MM.1S (cell line): ENCODE measurements around the gene TYSND1.
A peak's percentile ranks its signal among the peaks of the same experiment; 100 is the strongest.
"Not testable (repeated sequence)": the region's sequence is repeated elsewhere in the genome, so short reads cannot be mapped to it uniquely, and the experiment has no call there.

Source experiments
- DNase-seq: peaks from one replicate; pipeline ENCODE4 v3.0.0-alpha.2; 2015
- H2AFZ ChIP-seq: fragments of 300-600 bp; sonication (generic); 2 replicates; pipeline ENCODE4 v1.6.0; 2016; ENCODE audit warnings: antibody characterized with exemption, low read length
- H3F3A ChIP-seq: fragments of 300-600 bp; sonication (generic); 2 replicates; pipeline ENCODE4 v1.6.1; 2016; ENCODE audit warnings: mild to moderate bottlenecking, antibody characterized with exemption, low read length, moderate library complexity, mixed read lengths; ENCODE audit not compliant: insufficient read depth
- H3K27ac ChIP-seq: fragments of 300-600 bp; sonication (generic); 2 replicates; pipeline ENCODE4 v1.5.1; 2016; ENCODE audit warnings: mild to moderate bottlenecking, low read length
- H3K27me3 ChIP-seq: fragments of 300-600 bp; sonication (generic); replicated peaks from 2 replicates; pipeline ENCODE4 v1.6.0; 2016; ENCODE audit warnings: low read length; ENCODE audit not compliant: insufficient read depth
- H3K36me3 ChIP-seq: fragments of 300-600 bp; sonication (generic); replicated peaks from 2 replicates; pipeline ENCODE4 v1.6.1; 2016; ENCODE audit warnings: mild to moderate bottlenecking, low read length, mixed read lengths; ENCODE audit not compliant: insufficient read depth
- H3K4me1 ChIP-seq: fragments of 300-600 bp; sonication (generic); 2 replicates; pipeline ENCODE4 v1.6.1; 2016; ENCODE audit warnings: low read length, mixed read lengths
- H3K4me2 ChIP-seq: fragments of 300-600 bp; sonication (generic); 2 replicates; pipeline ENCODE4 v1.6.0; 2016; ENCODE audit warnings: low read depth, low read length
- H3K4me3 ChIP-seq: fragments of 300-600 bp; sonication (generic); 2 replicates; pipeline ENCODE4 v1.5.1; 2016; ENCODE audit warnings: low read length, mixed read lengths
- H3K79me2 ChIP-seq: fragments of 300-600 bp; sonication (generic); 2 replicates; pipeline ENCODE4 v1.6.1; 2016; ENCODE audit warnings: mixed run types, low read length, mixed read lengths
- H3K9ac ChIP-seq: fragments of 300-600 bp; sonication (generic); 2 replicates; pipeline ENCODE4 v1.6.1; 2016; ENCODE audit warnings: low read length, mixed read lengths
- H3K9me2 ChIP-seq: fragments of 300-600 bp; sonication (generic); replicated peaks from 2 replicates; pipeline ENCODE4 v1.6.1; 2016; ENCODE audit warnings: mild to moderate bottlenecking, low read length, mixed read lengths; ENCODE audit not compliant: insufficient read depth
- H3K9me3 ChIP-seq: fragments of 300-600 bp; sonication (generic); replicated peaks from 2 replicates; pipeline ENCODE4 v1.6.1; 2016; ENCODE audit warnings: mild to moderate bottlenecking, low read length, mixed read lengths; ENCODE audit not compliant: insufficient read depth
- H4K20me1 ChIP-seq: fragments of 300-600 bp; sonication (generic); 2 replicates; pipeline ENCODE4 v1.6.1; 2016; ENCODE audit warnings: mild to moderate bottlenecking, low read length, moderate library complexity, mixed read lengths; ENCODE audit not compliant: insufficient read depth
- EZH2 ChIP-seq: fragments of 300-600 bp; sonication (generic); optimal IDR thresholded peaks from 2 replicates; pipeline ENCODE3; 2017; ENCODE audit warnings: low read depth, mild to moderate bottlenecking, antibody characterized with exemption, low read length, mixed read lengths
- EZH2phosphoT487 ChIP-seq: fragments of 300-600 bp; sonication (generic); IDR thresholded peaks from 2 replicates; pipeline ENCODE4 v1.6.1; 2018; ENCODE audit warnings: antibody characterized with exemption, low read length
- TF ChIP-seq, protein P1 (sequence below): fragments of 300-600 bp; sonication (generic); IDR thresholded peaks from 2 replicates; pipeline ENCODE4 v1.5.1; 2016; ENCODE audit warnings: antibody characterized with exemption, low read length, mixed read lengths

TYSND1 gene

GRCh38 chr10:70106958-70107791 is 39.3 kb downstream of the TYSND1 start:
- Histone ChIP-seq H3K4me2 (no peak overlapping the region), H2AFZ (no peak overlapping the region), H3K4me1 (no peaks in the 10 kb centered on the region), H3K27me3 (no peaks in the 10 kb centered on the region), H3K9ac (no peak overlapping the region), H3K79me2 (no peaks in the 10 kb centered on the region), H3K9me2 (no peaks in the 10 kb centered on the region), H3K9me3 (no peaks in the 10 kb centered on the region), H3K4me3 (no peak overlapping the region), H3K27ac (no peak overlapping the region), H4K20me1 (no peaks in the 10 kb centered on the region), H3F3A (no peaks in the 10 kb centered on the region), H3K36me3 (no peaks in the 10 kb centered on the region)
- TF ChIP-seq, protein P1, sequence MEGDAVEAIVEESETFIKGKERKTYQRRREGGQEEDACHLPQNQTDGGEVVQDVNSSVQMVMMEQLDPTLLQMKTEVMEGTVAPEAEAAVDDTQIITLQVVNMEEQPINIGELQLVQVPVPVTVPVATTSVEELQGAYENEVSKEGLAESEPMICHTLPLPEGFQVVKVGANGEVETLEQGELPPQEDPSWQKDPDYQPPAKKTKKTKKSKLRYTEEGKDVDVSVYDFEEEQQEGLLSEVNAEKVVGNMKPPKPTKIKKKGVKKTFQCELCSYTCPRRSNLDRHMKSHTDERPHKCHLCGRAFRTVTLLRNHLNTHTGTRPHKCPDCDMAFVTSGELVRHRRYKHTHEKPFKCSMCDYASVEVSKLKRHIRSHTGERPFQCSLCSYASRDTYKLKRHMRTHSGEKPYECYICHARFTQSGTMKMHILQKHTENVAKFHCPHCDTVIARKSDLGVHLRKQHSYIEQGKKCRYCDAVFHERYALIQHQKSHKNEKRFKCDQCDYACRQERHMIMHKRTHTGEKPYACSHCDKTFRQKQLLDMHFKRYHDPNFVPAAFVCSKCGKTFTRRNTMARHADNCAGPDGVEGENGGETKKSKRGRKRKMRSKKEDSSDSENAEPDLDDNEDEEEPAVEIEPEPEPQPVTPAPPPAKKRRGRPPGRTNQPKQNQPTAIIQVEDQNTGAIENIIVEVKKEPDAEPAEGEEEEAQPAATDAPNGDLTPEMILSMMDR, result peak; percentile 44
- no peak for TF ChIP-seq EZH2phosphoT487
- no peak for TF ChIP-seq EZH2
- no peak for DNase-seq

DNA sequence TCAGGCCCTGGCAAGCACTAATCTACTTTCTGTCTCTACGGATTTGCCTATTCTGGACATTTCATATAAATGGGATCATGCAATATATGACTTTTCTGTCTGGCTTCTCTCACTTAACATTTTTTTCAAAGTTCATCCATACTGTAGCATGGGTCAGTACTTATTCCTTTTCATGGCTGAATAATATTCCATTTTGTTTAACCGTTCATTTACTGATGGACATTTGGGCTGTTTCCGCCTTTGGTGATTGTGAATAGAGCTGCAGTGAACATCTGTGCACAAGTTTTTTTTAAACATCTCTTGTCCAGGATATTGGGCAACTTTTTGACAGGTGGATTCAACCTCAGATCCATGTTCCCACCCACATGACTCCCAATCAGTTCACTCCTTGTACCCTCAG is 44.8 kb downstream of the TYSND1 start:
- Histone ChIP-seq H3K9ac (no peak overlapping the region), H3K4me3 (no peak overlapping the region), H3K27ac (no peak overlapping the region), H3K4me2 (no peak overlapping the region), H3K9me2 (no peaks in the 10 kb centered on the region), H4K20me1 (no peaks in the 10 kb centered on the region), H3K27me3 (no peaks in the 10 kb centered on the region), H3K4me1 (no peaks in the 10 kb centered on the region), H3F3A (no peaks in the 10 kb centered on the region), H3K36me3 (no peaks in the 10 kb centered on the region), H2AFZ (no peak overlapping the region), H3K9me3 (no peaks in the 10 kb centered on the region), H3K79me2 (no peaks in the 10 kb centered on the region)
- no peak for DNase-seq
- TF ChIP-seq EZH2 (no peak), EZH2phosphoT487 (no peak)
- TF ChIP-seq, protein P1, result no peak

DNA sequence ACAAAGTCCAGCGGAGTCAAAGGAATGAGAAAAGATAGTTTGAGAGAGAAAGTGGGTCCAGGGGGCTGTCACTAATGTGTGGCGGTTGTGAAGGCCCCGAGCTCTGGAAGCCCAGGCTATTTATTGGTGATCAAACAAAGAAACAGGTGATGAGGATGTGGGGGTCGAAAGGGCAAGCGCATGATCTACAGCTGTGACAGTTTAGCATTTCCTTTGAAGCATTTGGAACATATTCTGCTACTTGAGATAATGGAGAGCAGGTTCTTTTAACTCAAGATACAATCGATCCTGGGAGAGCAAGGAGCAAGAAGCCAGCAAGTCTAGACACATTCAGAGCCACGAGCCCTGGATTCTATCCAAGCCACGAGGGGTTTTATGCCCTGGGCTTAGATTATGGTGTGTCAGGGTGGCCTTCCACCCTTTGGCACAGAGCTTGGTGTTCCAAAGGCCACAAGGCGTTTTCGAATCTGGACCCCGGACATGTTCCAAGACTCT is 45.4 kb downstream of the TYSND1 start:
- H3K27me3 ChIP-seq, H3K9ac ChIP-seq, H3K4me2 ChIP-seq, H3K4me1 ChIP-seq, DNase-seq, H3F3A ChIP-seq, H3K79me2 ChIP-seq, H3K36me3 ChIP-seq, H3K9me3 ChIP-seq, H2AFZ ChIP-seq, H3K4me3 ChIP-seq, H3K27ac ChIP-seq, H3K9me2 ChIP-seq, H4K20me1 ChIP-seq: not testable (repeated sequence)

- no peaks in the 10 kb centered on the region for H3K4me1 ChIP-seq
- H3K27me3 ChIP-seq, result no peaks in the 10 kb centered on the region
- no peak overlapping the region for H2AFZ ChIP-seq
- no peak overlapping the region for H3K4me3 ChIP-seq
- no peaks in the 10 kb centered on the region for H3F3A ChIP-seq
- no peaks in the 10 kb centered on the region for H3K36me3 ChIP-seq
- no peak overlapping the region for H3K9ac ChIP-seq
- no peaks in the 10 kb centered on the region for H3K79me2 ChIP-seq
- no peak overlapping the region for H3K27ac ChIP-seq
- no peaks in the 10 kb centered on the region for H3K9me2 ChIP-seq
- DNase-seq, result no peak
- no peak overlapping the region for H3K4me2 ChIP-seq
- TF ChIP-seq EZH2phosphoT487 (no peak), EZH2 (no peak)
- TF ChIP-seq, protein P1, result no peak
- no peaks in the 10 kb centered on the region for H4K20me1 ChIP-seq
- H3K9me3 ChIP-seq, result no peaks in the 10 kb centered on the region
Observed at GRCh38 chr10:70098271-70098670, 48.2 kb downstream of the TYSND1 start.
